ENCODE results near the gene KIAA0753.

- TF ChIP-seq FOS (IDR thresholded peaks at IDR 0.05; ENCODE audit: low read depth, low read length) (no peak), POLR2A (IDR thresholded peaks at IDR 0.05; ENCODE audit: low read depth, low read length) (no peak), CTCF (conservative IDR thresholded peaks at IDR 0.05; ENCODE audit: low read depth, low read length) (no peak), RCOR1 (IDR thresholded peaks at IDR 0.05; ENCODE audit: insufficient replicate concordance, low read length) (no peak)
Measured at GRCh38 chr17:6632530-6632929, 8.0 kb downstream of the KIAA0753 start.
